ENCODE measurements around the gene TDP2.
"Not testable (repeated sequence)": the region's sequence is repeated elsewhere in the genome, so short reads cannot be mapped to it uniquely, and the experiment has no call there.

The TDP2 gene

GRCh38 chr6:24646771-24647170, 19.9 kb downstream of the TDP2 start:
- no peak for DNase-seq (ENCODE audit: low read depth)

GRCh38 chr6:24644377-24644776, 22.3 kb downstream of the TDP2 start:
- DNase-seq (ENCODE audit: low read depth), result no peak

GRCh38 chr6:24643920-24644319, 22.8 kb downstream of the TDP2 start:
- no peak for DNase-seq (ENCODE audit: low read depth)

GRCh38 chr6:24642061-24642460, 24.6 kb downstream of the TDP2 start:
- no peak for DNase-seq (ENCODE audit: low read depth)

GRCh38 chr6:24640631-24641030, 26.1 kb downstream of the TDP2 start:
- DNase-seq (ENCODE audit: low read depth), result not testable (repeated sequence)

GRCh38 chr6:24640166-24640565, 26.5 kb downstream of the TDP2 start:
- DNase-seq (ENCODE audit: low read depth), result no peak

GRCh38 chr6:24636681-24637080, 30.0 kb downstream of the TDP2 start:
- no peak for DNase-seq (ENCODE audit: low read depth)

GRCh38 chr6:24632573-24632972, 34.1 kb downstream of the TDP2 start:
- no peak for DNase-seq (ENCODE audit: low read depth)

- DNase-seq (ENCODE audit: low read depth), result no peak
Measured at GRCh38 chr6:24631671-24632070, 35.0 kb downstream of the TDP2 start.

- DNase-seq (ENCODE audit: low read depth), result no peak
Measured at GRCh38 chr6:24630856-24631505, 35.7 kb downstream of the TDP2 start.

GRCh38 chr6:24621626-24622289, 44.9 kb downstream of the TDP2 start:
- DNase-seq (ENCODE audit: low read depth), result no peak

- no peak for DNase-seq (ENCODE audit: low read depth)
Measured at GRCh38 chr6:24620637-24621036, 46.1 kb downstream of the TDP2 start.

- DNase-seq (ENCODE audit: low read depth), result no peak
Measured at GRCh38 chr6:24619661-24620060, 47.0 kb downstream of the TDP2 start.

GRCh38 chr6:24614648-24615047, 52.1 kb downstream of the TDP2 start:
- DNase-seq (ENCODE audit: low read depth), result no peak

- DNase-seq (ENCODE audit: low read depth), result no peak
Measured at GRCh38 chr6:24614043-24614420, 52.7 kb downstream of the TDP2 start.

GRCh38 chr6:24613361-24614042, 53.2 kb downstream of the TDP2 start:
- no peak for DNase-seq (ENCODE audit: low read depth)

GRCh38 chr6:24610672-24611071, 56.0 kb downstream of the TDP2 start:
- DNase-seq (ENCODE audit: low read depth), result no peak

GRCh38 chr6:24607310-24608105, 59.2 kb downstream of the TDP2 start:
- no peak for DNase-seq (ENCODE audit: low read depth)

- no peak for DNase-seq (ENCODE audit: low read depth)
Measured at GRCh38 chr6:24606200-24606930, 60.3 kb downstream of the TDP2 start.

GRCh38 chr6:24603241-24603640, 63.5 kb downstream of the TDP2 start:
- DNase-seq (ENCODE audit: low read depth), result no peak

- no peak for DNase-seq (ENCODE audit: low read depth)
Measured at GRCh38 chr6:24600903-24601302, 65.8 kb downstream of the TDP2 start.

All from activated T-cell treated with anti-CD3 and anti-CD28 coated beads for 24 hours (primary cell).